Body of pancreas (tissue), 4 donors: ENCODE data around the gene PFKFB2. TPM values are rescaled to one million over a fixed set of nuclear protein-coding genes. Genes with fewer than 3 reads are reported as not detected.

Experiments
- ATAC-seq: fragments of 150-250 bp; one replicate; pipeline ENCODE4 v1.9.1; 2016
- DNase-seq, 4 donors: peaks; one replicate each; pipeline ENCODE4 v3.0.0-alpha.2; 2019
- H3K27ac ChIP-seq, 4 donors: fragments of 200-600 bp; sonication (generic); 1 replicate in 3 of 4; 2 replicates in 1 of 4; pipeline versions ENCODE4 v1.5.1 to v1.6.1; 2016 to 2019; ENCODE audit warnings: mild to moderate bottlenecking in 1 of 4, mixed read lengths in 1 of 4, moderate library complexity in 1 of 4
- H3K27me3 ChIP-seq, 2 donors: fragments of 200-600 bp; sonication (generic); one replicate each; pipeline ENCODE4 v1.6.0; 2016; ENCODE audit warnings: mild to moderate bottlenecking in 1 of 2
- H3K36me3 ChIP-seq, 2 donors: fragments of 200-600 bp; sonication (generic); replicated peaks in 1 of 2; 2 replicates each; pipeline ENCODE4 v1.5.1; 2016; ENCODE audit warnings: low read depth in 2 of 2; ENCODE audit not compliant: insufficient read depth in 1 of 2
- H3K4me1 ChIP-seq: fragments of 200-600 bp; sonication (generic); one replicate; pipeline ENCODE4 v1.6.0; 2016
- H3K4me3 ChIP-seq, 2 donors: fragments of 200-600 bp; sonication (generic); 1 replicate in 1 of 2; 2 replicates in 1 of 2; pipeline ENCODE4 v1.5.1; 2016 to 2019
- H3K9me3 ChIP-seq, 3 donors: fragments of 200-600 bp; sonication (generic); 1 replicate in 2 of 3; 2 replicates in 1 of 3; pipeline ENCODE4 v1.5.1; 2016
- POLR2A ChIP-seq, 3 donors: fragments of 450-650 bp; IDR thresholded peaks; one replicate each; pipeline ENCODE4 v1.6.1; 2016; ENCODE audit warnings: antibody characterized with exemption in 3 of 3, mild to moderate bottlenecking in 2 of 3
- WGBS, 2 donors: methylation state at CpG; one replicate each; pipeline ENCODE4 v1.1.5; 2017; 5-methylcytosine and 5-hydroxymethylcytosine counted together
- intact Hi-C: fragments of 100-400 bp; cut with DNase I; formaldehyde crosslinking; loops from one replicate; pipeline ENCODE4 v1.15.1; 2023
- total RNA-seq, 2 donors: library from RNA; depleted of rRNA; stranded (reverse); fragments of >200 nt; gene quantifications; one replicate each; pipeline ENCODE4 v1.1.0, GENCODE V29; 2016
- TF ChIP-seq, protein P1 (sequence below), 7 experiments: fragments of 450-650 bp in 4 of 7; fragments of 200-600 bp in 3 of 7; sonication (generic) in 3 of 7; IDR thresholded peaks; one replicate each; pipeline ENCODE4 v1.5.1; 2016 to 2019; ENCODE audit warnings: antibody characterized with exemption in 7 of 7

Gene PFKFB2
- total RNA-seq, 2 donors from 2014 or later, result 4.9 to 9.3 TPM

DNA sequence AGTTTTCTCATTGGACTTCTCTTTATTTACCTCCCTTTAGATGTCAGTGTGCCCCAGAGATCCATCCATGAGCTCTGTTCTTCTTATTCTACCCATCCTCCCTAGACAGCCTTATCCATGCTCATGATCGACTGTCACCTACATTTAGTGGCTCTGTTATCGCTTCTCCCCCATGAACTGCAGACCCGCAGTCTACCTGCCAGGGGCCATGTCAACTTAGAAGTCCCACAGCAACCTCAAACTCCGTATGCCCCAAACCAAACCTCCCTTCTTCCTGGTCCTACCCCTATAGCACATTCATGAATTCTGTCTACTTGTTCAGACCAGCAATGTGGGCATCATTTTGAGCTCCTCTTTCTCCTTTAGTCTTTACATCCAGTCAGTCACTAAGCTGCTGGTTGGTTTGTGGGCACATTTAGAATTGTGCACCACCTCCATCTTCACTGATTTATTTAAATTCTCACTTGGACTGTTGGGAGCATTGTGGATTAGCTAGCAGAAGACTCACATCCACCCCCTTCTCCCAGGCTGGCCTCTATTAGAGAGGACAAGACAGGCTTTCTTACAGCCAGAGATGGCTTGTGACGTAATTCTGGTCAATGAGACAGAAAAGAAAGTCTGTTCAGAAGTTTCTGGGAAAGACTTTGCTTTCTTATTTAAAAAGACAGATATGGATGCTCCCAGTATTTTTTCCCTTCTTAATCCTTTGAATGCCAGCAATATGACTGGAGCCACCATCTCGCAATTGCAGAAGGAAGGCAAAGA, 39.6 kb upstream of the PFKFB2 start:
- intact Hi-C loops, result no loop called here
- H3K36me3 ChIP-seq, result no peaks in the 10 kb centered on the region
- no peaks in the 10 kb centered on the region for H3K27me3 ChIP-seq
- ATAC-seq, result no peak
- no peak for DNase-seq
- no peaks in the 10 kb centered on the region for H3K9me3 ChIP-seq
- WGBS, 2 donors, result 93% methylated on average over 6 of the region's 6 CpGs
- TF ChIP-seq POLR2A (IDR thresholded peaks at IDR 0.05), result no peak
- TF ChIP-seq, protein P1, sequence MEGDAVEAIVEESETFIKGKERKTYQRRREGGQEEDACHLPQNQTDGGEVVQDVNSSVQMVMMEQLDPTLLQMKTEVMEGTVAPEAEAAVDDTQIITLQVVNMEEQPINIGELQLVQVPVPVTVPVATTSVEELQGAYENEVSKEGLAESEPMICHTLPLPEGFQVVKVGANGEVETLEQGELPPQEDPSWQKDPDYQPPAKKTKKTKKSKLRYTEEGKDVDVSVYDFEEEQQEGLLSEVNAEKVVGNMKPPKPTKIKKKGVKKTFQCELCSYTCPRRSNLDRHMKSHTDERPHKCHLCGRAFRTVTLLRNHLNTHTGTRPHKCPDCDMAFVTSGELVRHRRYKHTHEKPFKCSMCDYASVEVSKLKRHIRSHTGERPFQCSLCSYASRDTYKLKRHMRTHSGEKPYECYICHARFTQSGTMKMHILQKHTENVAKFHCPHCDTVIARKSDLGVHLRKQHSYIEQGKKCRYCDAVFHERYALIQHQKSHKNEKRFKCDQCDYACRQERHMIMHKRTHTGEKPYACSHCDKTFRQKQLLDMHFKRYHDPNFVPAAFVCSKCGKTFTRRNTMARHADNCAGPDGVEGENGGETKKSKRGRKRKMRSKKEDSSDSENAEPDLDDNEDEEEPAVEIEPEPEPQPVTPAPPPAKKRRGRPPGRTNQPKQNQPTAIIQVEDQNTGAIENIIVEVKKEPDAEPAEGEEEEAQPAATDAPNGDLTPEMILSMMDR (IDR thresholded peaks at IDR 0.05), result no peak
- no peak overlapping the region for H3K27ac ChIP-seq
- H3K4me1 ChIP-seq, result peaks cover 32% of the 10 kb centered on the region
- no peak overlapping the region for H3K4me3 ChIP-seq

DNA sequence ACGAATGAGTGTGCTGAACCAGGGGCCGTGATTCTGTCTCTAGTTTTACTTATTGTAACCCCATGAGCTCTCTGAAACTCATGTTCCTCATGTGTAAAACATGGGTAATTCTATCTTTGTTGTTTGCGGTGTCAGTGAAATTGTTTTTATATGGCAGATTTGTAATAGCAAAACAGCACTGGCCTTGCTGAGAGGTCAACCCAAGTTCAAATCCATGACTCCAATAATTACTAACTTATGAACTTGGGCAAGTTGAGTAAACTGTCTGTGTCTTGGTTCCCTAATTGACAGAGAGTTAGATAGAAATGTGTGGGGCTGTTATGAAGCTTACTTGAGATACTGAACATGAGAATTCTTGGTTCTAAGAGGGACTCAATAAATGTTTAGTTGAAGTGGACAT, 38.3 kb upstream of the PFKFB2 start:
- TF ChIP-seq POLR2A (IDR thresholded peaks at IDR 0.05), result no peak
- TF ChIP-seq, protein P1 (IDR thresholded peaks at IDR 0.05), result no peak
- no peaks in the 10 kb centered on the region for H3K9me3 ChIP-seq
- intact Hi-C loops, result no loop called here
- 80 to 95% methylated on average over 3 of the region's 3 CpGs for WGBS, 2 donors
- no peak overlapping the region for H3K27ac ChIP-seq
- no peaks in the 10 kb centered on the region for H3K36me3 ChIP-seq
- no peaks in the 10 kb centered on the region for H3K27me3 ChIP-seq
- peaks cover 35% of the 10 kb centered on the region for H3K4me1 ChIP-seq
- no peak for DNase-seq
- H3K4me3 ChIP-seq, result no peak overlapping the region
- no peak for ATAC-seq

DNA sequence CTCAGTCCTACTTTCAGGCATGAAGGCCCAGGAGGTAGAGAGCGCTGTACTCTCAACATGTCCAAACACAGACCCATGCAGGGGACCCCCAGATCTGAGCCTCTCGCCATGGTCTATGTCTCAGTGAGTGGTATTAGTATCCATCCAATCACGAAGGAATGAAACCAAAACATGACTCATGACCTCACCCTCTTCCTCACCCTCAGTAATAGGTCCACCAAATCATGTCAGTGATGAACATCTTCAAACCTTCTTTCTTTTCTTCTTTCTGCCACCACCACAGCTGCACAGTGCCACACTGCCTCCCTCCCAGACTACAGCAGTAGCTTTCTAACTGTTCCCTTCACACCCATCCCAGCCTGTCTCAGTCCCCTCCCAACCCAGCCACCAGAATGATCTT, 37.3 kb upstream of the PFKFB2 start:
- no peak overlapping the region for H3K27ac ChIP-seq
- H3K9me3 ChIP-seq, result no peaks in the 10 kb centered on the region
- DNase-seq (no peak), ATAC-seq (no peak)
- TF ChIP-seq POLR2A (IDR thresholded peaks at IDR 0.05), result no peak
- TF ChIP-seq, protein P1 (IDR thresholded peaks at IDR 0.05), result no peak
- intact Hi-C loops, result no loop called here
- no peaks in the 10 kb centered on the region for H3K27me3 ChIP-seq
- H3K36me3 ChIP-seq, result no peaks in the 10 kb centered on the region
- no peak overlapping the region for H3K4me3 ChIP-seq
- H3K4me1 ChIP-seq, result peaks cover 32% of the 10 kb centered on the region
- 91 to 94% methylated on average over 3 of the region's 3 CpGs for WGBS, 2 donors

DNA sequence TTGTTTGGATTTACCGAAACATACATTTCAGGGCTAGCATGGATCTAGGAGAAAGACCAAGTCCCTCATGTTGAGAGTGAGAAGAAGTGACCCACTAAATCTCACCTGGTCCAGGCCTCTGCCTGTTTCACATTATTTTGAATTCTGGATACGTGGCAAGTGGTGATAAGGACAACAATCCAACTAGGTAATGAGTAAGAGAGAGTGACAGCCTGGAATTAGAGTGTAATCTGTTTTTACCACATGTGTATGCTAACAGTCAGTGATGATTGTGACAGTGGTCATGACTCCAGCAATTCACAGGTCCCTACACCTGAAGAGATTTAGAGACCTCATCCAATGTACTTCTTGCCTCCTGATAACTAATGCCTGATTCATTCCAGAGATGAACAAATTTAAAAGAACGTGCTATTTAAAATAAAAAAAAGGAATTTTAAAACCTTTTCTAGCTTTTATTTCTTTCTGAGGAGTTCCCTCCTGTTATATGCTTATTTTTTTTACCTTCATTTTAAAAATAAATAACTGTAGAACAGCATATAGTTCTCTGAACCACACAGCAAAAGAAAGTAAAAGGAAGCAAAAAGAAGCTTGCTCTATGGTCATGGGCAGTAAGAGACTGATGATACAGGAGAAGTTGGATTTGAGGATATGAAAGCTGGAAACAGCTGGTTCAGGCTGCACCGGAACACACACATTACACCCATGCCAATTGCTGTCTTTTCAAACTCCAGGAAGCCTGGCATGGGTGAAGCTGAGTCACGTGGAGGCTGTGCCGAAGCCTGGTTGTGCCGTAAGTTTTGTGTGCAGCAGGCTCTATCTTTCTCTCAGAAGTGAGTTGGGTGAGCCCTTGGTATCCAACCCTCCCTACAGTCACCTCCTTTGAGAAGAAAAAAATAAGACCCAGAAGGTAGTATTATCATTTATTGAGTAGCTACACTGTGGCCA, 35.2 kb upstream of the PFKFB2 start:
- Histone ChIP-seq H3K36me3 (peaks cover 0 to 4% of the 10 kb centered on the region in 2 donors), H3K4me1 (peaks cover 44% of the 10 kb centered on the region), H3K27me3 (no peaks in the 10 kb centered on the region), H3K27ac (peak overlapping the region in 2 of 4 donors; percentile 42 to 50), H3K4me3 (no peak overlapping the region), H3K9me3 (no peaks in the 10 kb centered on the region)
- ATAC-seq (peak; percentile 86), DNase-seq (peak; percentile 60 to 79 (median 74))
- TF ChIP-seq, protein P1 (IDR thresholded peaks at IDR 0.05), result no peak
- no peak for TF ChIP-seq POLR2A (IDR thresholded peaks at IDR 0.05)
- intact Hi-C loops, result no loop called here
- WGBS, 2 donors, result 21 to 31% methylated on average over 7 of the region's 7 CpGs
